GM12878 (cell line): ENCODE results near the gene CCDC82. TPM values are rescaled to one million over a fixed set of nuclear protein-coding genes. Genes with fewer than 3 reads are reported as not detected.

Experiments
- ATAC-seq: fragments of 200-7000 bp; cut with Tn5 transposase; 3 replicates; pipeline ENCODE4 v1.9.1; 2020; ENCODE audit warnings: mild to moderate bottlenecking, moderate library complexity
- BruUV-seq: library from RNA; stranded (reverse); fragments of 400-500 nt; replicated peaks from 2 replicates; lab custom pipeline; 2021; lab: Mats Ljungman, UMichigan
- CTCF ChIA-PET: fragments of 300-600 bp; sonication (Branson Sonifier 250); formaldehyde crosslinking; extraction: SDS; loops from one replicate; lab custom pipeline; 2021; ENCODE audit warnings: inconsistent platforms; lab: Yijun Ruan, JAX
- POLR2A ChIA-PET: fragments of 350-600 bp; formaldehyde crosslinking; extraction: SDS; loops from one replicate; lab custom pipeline; 2021; ENCODE audit warnings: inconsistent platforms; lab: Charles Lee
- RAD21 ChIA-PET: fragments of 300-600 bp; sonication (Branson Sonifier 250); formaldehyde crosslinking; loops from one replicate; lab custom pipeline; 2023; ENCODE audit warnings: antibody characterized with exemption; ENCODE audit not compliant: unreplicated experiment; lab: Charles Lee
- SMC1A ChIA-PET: fragments of 300-600 bp; sonication (Branson Sonifier 250); formaldehyde crosslinking; loops from one replicate; lab custom pipeline; 2023; ENCODE audit not compliant: unreplicated experiment, uncharacterized antibody; lab: Charles Lee
- DNase-seq: peaks from one replicate; pipeline ENCODE4 v3.0.0-alpha.2; 2011; ENCODE audit warnings: low read depth, low spot score
- FAIRE-seq: peaks from 3 replicates; lab custom pipeline; 2011; peaks lifted over from hg19 to GRCh38; lab: Jason Lieb, UNC
- H2AFZ ChIP-seq: 2 replicates; pipeline ENCODE4 v1.6.0; 2011; ENCODE audit warnings: low read depth, low read length, control low read depth; ENCODE audit not compliant: control insufficient read depth
- H3K27ac ChIP-seq: 2 replicates; pipeline ENCODE4 v1.5.1; 2011; ENCODE audit warnings: control low read depth; ENCODE audit not compliant: control insufficient read depth, insufficient read depth
- H3K27me3 ChIP-seq, 2 experiments: replicated peaks in 1 of 2; 2 replicates each; pipeline versions ENCODE4 v1.6.0 to v1.6.1; 2011; ENCODE audit warnings: low read length in 1 of 2; ENCODE audit not compliant: control insufficient read depth in 2 of 2, insufficient read depth in 2 of 2
- H3K36me3 ChIP-seq, 2 experiments: 2 replicates each; pipeline ENCODE4 v1.5.1; 2011; ENCODE audit warnings: low read length in 1 of 2; ENCODE audit not compliant: control insufficient read depth in 2 of 2, insufficient read depth in 2 of 2
- H3K4me1 ChIP-seq: 2 replicates; pipeline ENCODE4 v1.6.1; 2011; ENCODE audit warnings: mild to moderate bottlenecking, low read length, moderate library complexity, mixed read lengths; ENCODE audit not compliant: control insufficient read depth, insufficient read depth
- H3K4me2 ChIP-seq: 2 replicates; pipeline ENCODE4 v1.6.0; 2011; ENCODE audit warnings: control low read depth; ENCODE audit not compliant: control insufficient read depth, insufficient read depth
- H3K4me3 ChIP-seq: fragments of 200-600 bp; sonication (generic); 2 replicates; pipeline ENCODE4 v1.5.1; 2016
- H3K79me2 ChIP-seq: 2 replicates; pipeline ENCODE4 v1.6.0; 2011; ENCODE audit warnings: low read length; ENCODE audit not compliant: control insufficient read depth, insufficient read depth
- H3K9ac ChIP-seq: 2 replicates; pipeline ENCODE4 v1.8.0; 2011; ENCODE audit warnings: low read length, control low read depth, mixed read lengths; ENCODE audit not compliant: control insufficient read depth, insufficient read depth
- H3K9me3 ChIP-seq: replicated peaks from 3 replicates; pipeline ENCODE4 v1.5.1; 2011; ENCODE audit warnings: mild to moderate bottlenecking, low read length; ENCODE audit not compliant: control insufficient read depth, insufficient read depth
- H4K20me1 ChIP-seq: 2 replicates; pipeline ENCODE4 v1.6.0; 2011; ENCODE audit not compliant: control insufficient read depth, insufficient read depth
- BCLAF1 ChIP-seq: fragments of 450-650 bp; IDR thresholded peaks from 2 replicates; pipeline ENCODE4 v1.6.1; 2017; ENCODE audit warnings: antibody characterized with exemption, mild to moderate bottlenecking, moderate library complexity
- CHD1 ChIP-seq: IDR thresholded peaks from 2 replicates; pipeline ENCODE4 v1.6.1; 2012; ENCODE audit warnings: low read depth, low read length, improper control_type of control experiment
- CREB1 ChIP-seq: IDR thresholded peaks from 2 replicates; pipeline ENCODE4 v1.6.1; 2012; ENCODE audit warnings: low read depth, mild to moderate bottlenecking, inconsistent platforms
- IKZF1 ChIP-seq: fragments of 450-650 bp; conservative IDR thresholded peaks from 2 replicates; pipeline ENCODE4 v1.6.1; 2017; ENCODE audit warnings: antibody characterized with exemption, mild to moderate bottlenecking
- IRF4 ChIP-seq: IDR thresholded peaks from 2 replicates; pipeline ENCODE4 v1.6.1; 2011; ENCODE audit warnings: low read depth, low read length
- JUNB ChIP-seq: IDR thresholded peaks from 2 replicates; pipeline ENCODE4 v1.6.1; 2016; ENCODE audit warnings: antibody characterized with exemption, mild to moderate bottlenecking
- KLF5 ChIP-seq: fragments of 450-650 bp; IDR thresholded peaks from 2 replicates; pipeline ENCODE4 v1.6.1; 2014; ENCODE audit warnings: mild to moderate bottlenecking; ENCODE audit not compliant: partially characterized antibody
- MXI1 ChIP-seq: fragments of 150-350 bp; IDR thresholded peaks from 2 replicates; pipeline ENCODE4 v1.6.1; 2011; ENCODE audit warnings: low read depth, mild to moderate bottlenecking, inconsistent platforms, low read length, improper control_type of control experiment
- PAX8 ChIP-seq: fragments of 450-650 bp; IDR thresholded peaks from 2 replicates; pipeline ENCODE4 v1.6.1; 2017; ENCODE audit warnings: mild to moderate bottlenecking, moderate library complexity
- POLR2A ChIP-seq: IDR thresholded peaks from 2 replicates; pipeline ENCODE4 v1.6.1; 2011; ENCODE audit warnings: low read depth, mild to moderate bottlenecking, low read length
- PRDM15 ChIP-seq: fragments of 450-650 bp; formaldehyde crosslinking; IDR thresholded peaks from 2 replicates; pipeline ENCODE4 v1.4.0; 2020; ENCODE audit warnings: mild to moderate bottlenecking, moderate library complexity
- RCOR1 ChIP-seq: conservative IDR thresholded peaks from 2 replicates; pipeline ENCODE4 v1.6.1; 2012; ENCODE audit warnings: low read depth, low read length, improper control_type of control experiment
- SMAD5 ChIP-seq: IDR thresholded peaks from 2 replicates; pipeline ENCODE4 v1.6.1; 2016; ENCODE audit warnings: antibody characterized with exemption, low read depth
- TCF3 ChIP-seq: IDR thresholded peaks from 2 replicates; pipeline ENCODE4 v1.6.1; 2012; ENCODE audit warnings: low read depth, mild to moderate bottlenecking, low read length, borderline replicate concordance; ENCODE audit not compliant: insufficient read depth
- ZNF207 ChIP-seq: fragments of 450-650 bp; IDR thresholded peaks from 2 replicates; pipeline ENCODE4 v1.6.1; 2014; ENCODE audit warnings: antibody characterized with exemption, mild to moderate bottlenecking, borderline replicate concordance
- WGBS: methylation state at CpG from one replicate; pipeline ENCODE4 v1.1.6; 2016; ENCODE audit warnings: low lambda C conversion rate; ENCODE audit not compliant: insufficient replicate concordance, insufficient coverage; ENCODE audit errors: missing lambda C conversion rate; 5-methylcytosine and 5-hydroxymethylcytosine counted together
- in situ Hi-C: fragments of 300-500 bp; cut with MboI; formaldehyde crosslinking; loops from 9 replicates; pipeline ENCODE4 v1.14.3; 2018; ENCODE audit warnings: mixed read lengths
- intact Hi-C: fragments of 100-400 bp; cut with micrococcal nuclease; formaldehyde crosslinking; loops from one replicate; pipeline ENCODE4 v1.14.2; 2022; ENCODE audit not compliant: unreplicated experiment
- polyA plus RNA-seq, 11 experiments: library from polyadenylated mRNA; depleted of rRNA in 4 of 11; unstranded in 6 of 11; stranded (reverse) in 5 of 11; fragments of >200 nt; fragmentation: Nextera tagmentation in 4 of 11; fragmentation: Illumina TruSeq in 1 of 11; extraction: Ambion mirVana in 4 of 11; extraction: Trizol in 1 of 11; gene quantifications; 1 replicate in 1 of 11; 2 replicates in 10 of 11; pipeline versions ENCODE4 v1.2.1 to v1.2.3, GENCODE V29; 2011 to 2016; ENCODE audit warnings: inconsistent platforms in 2 of 11, missing spikeins in 2 of 11, low read depth in 1 of 11
- total RNA-seq, 4 experiments: library from RNA; depleted of rRNA in 3 of 4; stranded (reverse); fragments of >200 nt in 3 of 4; fragmentation: Illumina TruSeq in 1 of 4; extraction: Trizol in 1 of 4; gene quantifications; 2 replicates each; pipeline versions ENCODE4 v1.2.1 to v1.2.3, GENCODE V29; 2013 to 2021
- TF ChIP-seq, protein P1 (sequence below): IDR thresholded peaks from 2 replicates; pipeline ENCODE4 v1.6.1; 2012; ENCODE audit warnings: low read depth, low read length, improper control_type of control experiment

The CCDC82 gene
- total and polyA plus RNA-seq, 10 of the 15 experiments (the other 5 are each of a cell fraction or from before 2014, with no cell fraction given): 15.2 to 62.4 (median 28.8) TPM

GRCh38 chr11:96334219-96334618 lies 55.5 kb downstream of the CCDC82 start:
- ChIA-PET RAD21 (interaction anchor here (0.6 to 11.4 kb wide), 3 partner anchors 68 to 281 kb away, joined by 3 to 213 read pairs (median 55); no protein-coding TSS in a partner anchor), POLR2A (interaction anchor here (1.3 kb wide), 1 partner anchor 39 kb away, joined by 3 read pairs; no protein-coding TSS in a partner anchor), SMC1A (interaction anchor here (1.0 to 11.9 kb wide), 10 partner anchors 9 to 280 kb away, joined by 3 to 189 read pairs (median 32); no protein-coding TSS in a partner anchor), CTCF (interaction anchor here (0.6 to 11.4 kb wide), 4 partner anchors 9 to 281 kb away, joined by 5 to 256 read pairs (median 9); partner anchors contain the start of gene MAML2)
- in situ Hi-C loops (no loop called here), intact Hi-C loops (no loop called here)
- Histone ChIP-seq H3K79me2 (peaks cover 95% of the 10 kb centered on the region), H3K9me3 (no peaks in the 10 kb centered on the region; the same call in 2 of the 3 replicates), H4K20me1 (no peaks in the 10 kb centered on the region; the same call in 1 of the 2 replicates), H3K27ac (no peak overlapping the region), H3K4me3 (no peak overlapping the region), H3K36me3 (peaks cover 0 to 5% of the 10 kb centered on the region in 2 experiments; a peak in 1 of 4 replicates), H2AFZ (no peak overlapping the region), H3K4me1 (peaks cover 12% of the 10 kb centered on the region; the same call in 1 of the 2 replicates), H3K27me3 (no peaks in the 10 kb centered on the region), H3K4me2 (no peak overlapping the region), H3K9ac (no peak overlapping the region)
- FAIRE-seq (no peak), ATAC-seq (no peak), DNase-seq (no peak)
- 88% methylated on average over 4 of the region's 4 CpGs for WGBS
- BruUV-seq: no TSS peak
- no peak for TF ChIP-seq PRDM15 (CRISPR knock-in tag)
- no peak for TF ChIP-seq IRF4
- TF ChIP-seq ZNF207: no peak
- TF ChIP-seq, protein P1, sequence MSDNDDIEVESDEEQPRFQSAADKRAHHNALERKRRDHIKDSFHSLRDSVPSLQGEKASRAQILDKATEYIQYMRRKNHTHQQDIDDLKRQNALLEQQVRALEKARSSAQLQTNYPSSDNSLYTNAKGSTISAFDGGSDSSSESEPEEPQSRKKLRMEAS: no peak
- TF ChIP-seq CHD1: no peak
- TF ChIP-seq SMAD5: no peak
- no peak for TF ChIP-seq PAX8
- TF ChIP-seq TCF3: no peak
- TF ChIP-seq POLR2A: no peak
- TF ChIP-seq JUNB: no peak
- TF ChIP-seq MXI1: no peak
- no peak for TF ChIP-seq CREB1
- TF ChIP-seq BCLAF1: no peak
- no peak for TF ChIP-seq RCOR1
- TF ChIP-seq IKZF1: no peak
- no peak for TF ChIP-seq KLF5
